Trophoblast cell (in vitro differentiated cells and primary cell): ENCODE measurements around the gene CD99. TPM values are rescaled to one million over a fixed set of nuclear protein-coding genes. Genes with fewer than 3 reads are reported as not detected.

ENCODE experiments used
- DNase-seq, 2 donors: peaks; one replicate each; pipeline ENCODE4 v3.0.0-alpha.2; 2016
- H2AFZ ChIP-seq: 2 replicates; pipeline ENCODE4 v1.6.1; 2013; ENCODE audit warnings: low read length, moderate library complexity, mild to moderate bottlenecking; ENCODE audit not compliant: insufficient read depth, poor library complexity
- H2AK5ac ChIP-seq: 2 replicates; pipeline ENCODE4 v1.6.1; 2013; ENCODE audit warnings: mild to moderate bottlenecking, low read length
- H2BK120ac ChIP-seq: 2 replicates; pipeline ENCODE4 v1.6.1; 2013; ENCODE audit warnings: low read length, mild to moderate bottlenecking, moderate library complexity; ENCODE audit not compliant: insufficient read depth, poor library complexity
- H2BK12ac ChIP-seq: 2 replicates; pipeline ENCODE4 v1.6.1; 2013; ENCODE audit warnings: mild to moderate bottlenecking, low read length, moderate library complexity
- H2BK5ac ChIP-seq: 2 replicates; pipeline ENCODE4 v1.6.1; 2013; ENCODE audit warnings: low read length, low read depth, moderate library complexity, mild to moderate bottlenecking; ENCODE audit not compliant: poor library complexity
- H3K14ac ChIP-seq: 2 replicates; pipeline ENCODE4 v1.6.1; 2013; ENCODE audit warnings: mild to moderate bottlenecking, low read length
- H3K18ac ChIP-seq: 2 replicates; pipeline ENCODE4 v1.6.1; 2013; ENCODE audit warnings: mild to moderate bottlenecking, low read length
- H3K23ac ChIP-seq: 2 replicates; pipeline ENCODE4 v1.6.1; 2013; ENCODE audit warnings: low read length
- H3K27ac ChIP-seq: 2 replicates; pipeline ENCODE4 v1.5.1; 2013; ENCODE audit warnings: low read depth, mild to moderate bottlenecking, inconsistent platforms, low read length, moderate library complexity
- H3K27me3 ChIP-seq: 2 replicates; pipeline ENCODE4 v1.6.1; 2013; ENCODE audit warnings: inconsistent platforms, mild to moderate bottlenecking, low read length, moderate library complexity; ENCODE audit not compliant: insufficient read depth
- H3K36me3 ChIP-seq, 2 experiments: 1 replicate in 1 of 2; 2 replicates in 1 of 2; pipeline ENCODE4 v1.6.1; 2013; ENCODE audit warnings: low read length in 2 of 2, mild to moderate bottlenecking in 2 of 2, moderate library complexity in 1 of 2; ENCODE audit not compliant: insufficient read depth in 2 of 2, control insufficient read depth in 1 of 2
- H3K4ac ChIP-seq: 2 replicates; pipeline ENCODE4 v1.6.1; 2013; ENCODE audit warnings: low read depth, mild to moderate bottlenecking, low read length, moderate library complexity
- H3K4me1 ChIP-seq, 2 experiments: 1 replicate in 1 of 2; 2 replicates in 1 of 2; pipeline ENCODE4 v1.6.1; 2013; ENCODE audit warnings: low read length in 2 of 2, mild to moderate bottlenecking in 2 of 2, moderate library complexity in 1 of 2; ENCODE audit not compliant: insufficient read depth in 2 of 2, control insufficient read depth in 1 of 2
- H3K4me2 ChIP-seq: 2 replicates; pipeline ENCODE4 v1.6.1; 2013; ENCODE audit warnings: inconsistent platforms, mild to moderate bottlenecking, low read length, moderate library complexity
- H3K4me3 ChIP-seq: 2 replicates; pipeline ENCODE4 v1.5.1; 2013; ENCODE audit warnings: mild to moderate bottlenecking, low read depth, low read length, inconsistent platforms
- H3K79me1 ChIP-seq: one replicate; pipeline ENCODE4 v1.6.1; 2013; ENCODE audit warnings: low read length
- H3K79me2 ChIP-seq: 2 replicates; pipeline ENCODE4 v1.6.1; 2013; ENCODE audit warnings: low read length, mild to moderate bottlenecking; ENCODE audit not compliant: control insufficient read depth, insufficient read depth, poor library complexity
- H3K9ac ChIP-seq: 2 replicates; pipeline ENCODE4 v1.6.1; 2013; ENCODE audit warnings: mild to moderate bottlenecking, low read length
- H3K9me3 ChIP-seq: 2 replicates; pipeline ENCODE4 v1.6.1; 2013; ENCODE audit warnings: low read depth, mild to moderate bottlenecking, control low read depth, inconsistent platforms, low read length; ENCODE audit not compliant: insufficient read depth
- H4K12ac ChIP-seq: 2 replicates; pipeline ENCODE4 v1.6.1; 2013; ENCODE audit warnings: low read depth, mild to moderate bottlenecking, low read length, moderate library complexity
- H4K8ac ChIP-seq: 2 replicates; pipeline ENCODE4 v1.6.1; 2013; ENCODE audit warnings: low read depth, mild to moderate bottlenecking, low read length, moderate library complexity
- H4K91ac ChIP-seq: one replicate; pipeline ENCODE4 v1.6.1; 2013; ENCODE audit warnings: low read depth, mild to moderate bottlenecking, low read length, moderate library complexity
- WGBS: extraction: QIAGEN DNeasy Blood & Tissue Kit; methylation state at CpG from one replicate; pipeline ENCODE4 v1.1.7; 2013; ENCODE audit warnings: missing lambda C conversion rate; ENCODE audit not compliant: insufficient read length, insufficient coverage; ENCODE audit errors: extremely low coverage; 5-methylcytosine and 5-hydroxymethylcytosine counted together
- polyA plus RNA-seq: library from polyadenylated mRNA; stranded (reverse); fragments of 200-250 nt; gene quantifications from 2 replicates; pipeline ENCODE4 v1.2.3, GENCODE V29; 2013

CD99 gene, protein sequence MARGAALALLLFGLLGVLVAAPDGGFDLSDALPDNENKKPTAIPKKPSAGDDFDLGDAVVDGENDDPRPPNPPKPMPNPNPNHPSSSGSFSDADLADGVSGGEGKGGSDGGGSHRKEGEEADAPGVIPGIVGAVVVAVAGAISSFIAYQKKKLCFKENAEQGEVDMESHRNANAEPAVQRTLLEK
- 627 and 651 TPM in 2 replicates for polyA plus RNA-seq

DNA sequence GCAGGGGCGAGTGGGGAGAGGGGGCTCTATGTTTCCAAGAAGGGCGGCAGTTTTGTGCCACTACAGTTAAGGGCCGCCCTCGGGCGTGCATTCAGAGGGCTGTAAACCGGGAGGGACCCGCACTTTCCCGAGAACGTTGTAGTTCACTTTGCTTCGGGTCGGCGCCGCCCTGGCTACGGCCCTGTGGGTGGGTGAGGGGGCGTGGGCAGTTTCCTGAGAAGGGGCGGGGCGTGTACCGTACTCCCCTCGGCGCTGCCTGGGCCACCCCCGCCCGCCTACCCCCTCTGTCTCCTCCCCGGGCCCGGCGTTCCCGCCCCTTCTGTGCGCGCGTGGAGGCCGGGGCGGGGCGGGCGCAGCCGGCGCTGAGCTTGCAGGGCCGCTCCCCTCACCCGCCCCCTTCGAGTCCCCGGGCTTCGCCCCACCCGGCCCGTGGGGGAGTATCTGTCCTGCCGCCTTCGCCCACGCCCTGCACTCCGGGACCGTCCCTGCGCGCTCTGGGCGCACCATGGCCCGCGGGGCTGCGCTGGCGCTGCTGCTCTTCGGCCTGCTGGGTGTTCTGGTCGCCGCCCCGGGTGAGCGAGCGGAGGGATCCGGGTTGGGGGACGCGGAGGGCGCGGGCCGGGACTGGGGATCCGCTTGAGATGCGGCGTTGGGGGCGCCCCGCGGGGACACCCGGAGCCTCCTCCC, at the start of gene CD99:
CD99 (plus strand) TSS at position 440 of the 687 bp plus-strand sequence; CDS start at position 506, 66 bp downstream.
- H3K79me1 ChIP-seq, result peaks cover 29% of the 10 kb centered on the region
- no peaks in the 10 kb centered on the region for H3K27me3 ChIP-seq
- H2AFZ ChIP-seq, result peak within 1 kb of the TSS; percentile 75
- peak within 1 kb of the TSS; percentile 89 for H4K91ac ChIP-seq
- no peaks in the 10 kb centered on the region for H3K36me3 ChIP-seq
- H3K4me2 ChIP-seq, result peak within 1 kb of the TSS; percentile 74
- H2BK12ac ChIP-seq, result peak within 1 kb of the TSS; percentile 78
- H2AK5ac ChIP-seq, result peak within 1 kb of the TSS; percentile 57
- H2BK120ac ChIP-seq, result peak within 1 kb of the TSS; percentile 60
- peak within 1 kb of the TSS; percentile 77 for H3K14ac ChIP-seq
- peak within 1 kb of the TSS; percentile 64 for H3K27ac ChIP-seq
- peak within 1 kb of the TSS; percentile 91 for H3K9ac ChIP-seq
- H3K4me1 ChIP-seq, result peaks cover 22 to 28% of the 10 kb centered on the region in 2 experiments
- peak within 1 kb of the TSS; percentile 98 for H3K4me3 ChIP-seq
- WGBS, result no CpG with 5 or more reads among the region's 73 CpGs
- H3K79me2 ChIP-seq, result peaks cover 22% of the 10 kb centered on the region
- peaks cover 3% of the 10 kb centered on the region for H3K9me3 ChIP-seq
- peak within 1 kb of the TSS; percentile 59 for H4K8ac ChIP-seq
- no peak within 1 kb of the TSS for H3K23ac ChIP-seq
- peak; percentile 43 to 54 for DNase-seq
- peak within 1 kb of the TSS; percentile 82 for H2BK5ac ChIP-seq
- H3K18ac ChIP-seq, result peak within 1 kb of the TSS; percentile 84
- H4K12ac ChIP-seq, result peak within 1 kb of the TSS; percentile 59
- H3K4ac ChIP-seq, result peak within 1 kb of the TSS; percentile 96

DNA sequence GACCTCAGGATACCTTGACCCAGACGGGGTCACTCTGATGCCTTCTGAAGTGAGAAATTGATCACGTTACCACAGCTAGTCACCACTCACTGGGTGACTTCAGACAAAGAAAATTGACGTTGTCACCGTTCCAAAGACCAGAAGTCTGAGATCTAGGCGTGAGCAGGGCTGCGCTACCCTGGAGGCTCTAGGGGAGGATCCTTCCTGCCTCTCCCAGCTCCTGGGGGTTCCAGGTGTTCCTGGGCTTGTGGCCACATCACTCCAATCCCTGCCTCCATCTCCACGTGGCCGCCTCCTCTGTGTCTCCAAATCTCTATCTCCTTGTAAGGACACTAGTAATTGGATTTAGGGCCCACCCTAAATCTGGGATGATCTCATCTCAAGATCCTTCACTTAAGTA, 48.9 kb upstream of the CD99 start:
- Histone ChIP-seq H3K4me3 (no peak overlapping the region), H3K4ac (no peak overlapping the region), H2BK120ac (no peak overlapping the region), H4K8ac (no peak overlapping the region), H3K4me1 (no peaks in the 10 kb centered on the region), H2AK5ac (no peak overlapping the region), H3K36me3 (peaks cover 6 to 26% of the 10 kb centered on the region in 2 experiments), H3K23ac (no peak overlapping the region), H3K18ac (no peak overlapping the region), H3K4me2 (no peak overlapping the region), H4K12ac (no peak overlapping the region), H2AFZ (no peak overlapping the region), H3K14ac (no peak overlapping the region), H3K79me1 (no peaks in the 10 kb centered on the region), H4K91ac (no peak overlapping the region), H2BK12ac (no peak overlapping the region), H3K79me2 (no peaks in the 10 kb centered on the region), H3K27ac (no peak overlapping the region), H3K9ac (no peak overlapping the region), H3K27me3 (no peaks in the 10 kb centered on the region), H2BK5ac (no peak overlapping the region), H3K9me3 (peaks cover 2% of the 10 kb centered on the region)
- DNase-seq, result no peak
- no CpG with 5 or more reads among the region's 8 CpGs for WGBS

DNA sequence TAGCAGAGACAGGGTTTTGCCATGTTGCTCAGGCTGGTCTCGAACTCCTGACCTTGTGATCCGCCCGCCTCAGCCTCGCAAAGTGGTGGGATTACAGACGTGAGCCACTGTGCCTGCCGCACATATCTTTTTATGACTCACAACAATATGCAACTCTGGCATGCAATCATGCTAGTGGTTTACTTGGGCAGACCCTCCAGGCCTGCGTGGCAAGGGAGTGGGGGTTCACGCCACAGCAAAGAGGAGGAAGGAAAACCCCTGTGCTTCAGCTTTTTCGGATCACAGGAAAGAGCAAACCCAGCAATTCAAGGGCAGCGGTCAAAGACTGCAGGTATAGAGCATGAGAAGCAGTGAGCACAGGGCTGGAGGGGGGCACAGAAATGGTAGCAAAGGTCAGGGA, 48.3 kb upstream of the CD99 start:
- Histone ChIP-seq H4K8ac (no peak overlapping the region), H3K9me3 (peaks cover 2% of the 10 kb centered on the region), H3K4me1 (no peaks in the 10 kb centered on the region), H2BK12ac (no peak overlapping the region), H3K36me3 (peaks cover 6 to 26% of the 10 kb centered on the region in 2 experiments), H3K14ac (no peak overlapping the region), H3K9ac (no peak overlapping the region), H3K4me3 (no peak overlapping the region), H3K4me2 (no peak overlapping the region), H2AK5ac (no peak overlapping the region), H3K18ac (no peak overlapping the region), H2BK5ac (no peak overlapping the region), H4K12ac (no peak overlapping the region), H3K79me2 (no peaks in the 10 kb centered on the region), H3K23ac (no peak overlapping the region), H2BK120ac (no peak overlapping the region), H3K27ac (no peak overlapping the region), H3K27me3 (no peaks in the 10 kb centered on the region), H3K79me1 (no peaks in the 10 kb centered on the region), H3K4ac (no peak overlapping the region), H2AFZ (no peak overlapping the region), H4K91ac (no peak overlapping the region)
- no CpG with 5 or more reads among the region's 10 CpGs for WGBS
- no peak for DNase-seq

DNA sequence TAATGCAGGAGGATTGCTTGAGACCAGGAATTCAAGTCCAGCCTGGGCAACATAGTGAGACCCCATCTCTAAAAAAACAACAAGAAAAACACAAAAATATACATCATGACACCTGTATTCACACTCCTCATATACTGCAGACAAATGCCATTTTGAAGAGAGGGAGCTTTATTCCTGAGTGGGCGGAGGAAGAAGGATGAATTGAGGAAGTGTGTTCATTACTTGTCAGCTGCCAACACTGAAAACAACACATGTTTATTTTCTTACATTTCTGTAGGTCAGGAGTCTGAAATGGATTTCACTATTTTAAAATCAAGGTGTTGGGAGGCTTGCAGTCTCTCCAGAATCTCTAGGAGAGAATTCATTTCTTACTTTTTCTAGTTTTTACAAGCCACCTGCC, 47.2 kb upstream of the CD99 start:
- Histone ChIP-seq H3K4ac (no peak overlapping the region), H3K9me3 (peaks cover 2% of the 10 kb centered on the region), H3K9ac (no peak overlapping the region), H3K18ac (no peak overlapping the region), H2BK12ac (no peak overlapping the region), H3K14ac (no peak overlapping the region), H4K12ac (no peak overlapping the region), H3K36me3 (peaks cover 6 to 24% of the 10 kb centered on the region in 2 experiments), H3K4me2 (no peak overlapping the region), H4K8ac (no peak overlapping the region), H4K91ac (no peak overlapping the region), H3K79me1 (no peaks in the 10 kb centered on the region), H3K23ac (no peak overlapping the region), H2AFZ (no peak overlapping the region), H2BK120ac (no peak overlapping the region), H3K27ac (no peak overlapping the region), H3K79me2 (no peaks in the 10 kb centered on the region), H3K4me3 (no peak overlapping the region), H3K27me3 (no peaks in the 10 kb centered on the region), H2AK5ac (no peak overlapping the region), H2BK5ac (no peak overlapping the region), H3K4me1 (no peaks in the 10 kb centered on the region)
- no peak for DNase-seq
- WGBS, result no CpG with 5 or more reads among the region's 1 CpG
